Neural progenitor cell (in vitro differentiated cells): ENCODE data around the gene FNIP2.

ENCODE experiments used
- EZH2phosphoT487 ChIP-seq: fragments of 200-600 bp; sonication (generic); IDR thresholded peaks from 2 replicates; pipeline ENCODE4 v1.6.1; 2017; ENCODE audit warnings: antibody characterized with exemption
- TF ChIP-seq, protein P1 (sequence below): fragments of 200-600 bp; sonication (generic); IDR thresholded peaks from 2 replicates; pipeline ENCODE4 v1.5.1; 2017; ENCODE audit warnings: antibody characterized with exemption, mild to moderate bottlenecking

GRCh38 chr4:158941321-158941720 is 172.5 kb downstream of the FNIP2 start:
- TF ChIP-seq, protein P1, sequence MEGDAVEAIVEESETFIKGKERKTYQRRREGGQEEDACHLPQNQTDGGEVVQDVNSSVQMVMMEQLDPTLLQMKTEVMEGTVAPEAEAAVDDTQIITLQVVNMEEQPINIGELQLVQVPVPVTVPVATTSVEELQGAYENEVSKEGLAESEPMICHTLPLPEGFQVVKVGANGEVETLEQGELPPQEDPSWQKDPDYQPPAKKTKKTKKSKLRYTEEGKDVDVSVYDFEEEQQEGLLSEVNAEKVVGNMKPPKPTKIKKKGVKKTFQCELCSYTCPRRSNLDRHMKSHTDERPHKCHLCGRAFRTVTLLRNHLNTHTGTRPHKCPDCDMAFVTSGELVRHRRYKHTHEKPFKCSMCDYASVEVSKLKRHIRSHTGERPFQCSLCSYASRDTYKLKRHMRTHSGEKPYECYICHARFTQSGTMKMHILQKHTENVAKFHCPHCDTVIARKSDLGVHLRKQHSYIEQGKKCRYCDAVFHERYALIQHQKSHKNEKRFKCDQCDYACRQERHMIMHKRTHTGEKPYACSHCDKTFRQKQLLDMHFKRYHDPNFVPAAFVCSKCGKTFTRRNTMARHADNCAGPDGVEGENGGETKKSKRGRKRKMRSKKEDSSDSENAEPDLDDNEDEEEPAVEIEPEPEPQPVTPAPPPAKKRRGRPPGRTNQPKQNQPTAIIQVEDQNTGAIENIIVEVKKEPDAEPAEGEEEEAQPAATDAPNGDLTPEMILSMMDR = no peak
- TF ChIP-seq EZH2phosphoT487 = no peak
